Kidney (tissue), 14 donors: Measurements from ENCODE around the gene SPACA9. TPM values are rescaled to one million over a fixed set of nuclear protein-coding genes. Genes with fewer than 3 reads are reported as not detected.

Experiments used
- DNase-seq, 5 donors: peaks; one replicate each; pipeline ENCODE4 v3.0.0-alpha.2; 2013 to 2020
- FAIRE-seq: peaks from 2 replicates; lab custom pipeline; 2012; peaks lifted over from hg19 to GRCh38; lab: Jason Lieb, UNC
- H3K27ac ChIP-seq, 2 donors: one replicate each; pipeline ENCODE4 v1.7.0; 2013; ENCODE audit warnings: low read depth in 2 of 2, low read length in 2 of 2, inconsistent platforms in 1 of 2
- H3K27me3 ChIP-seq: one replicate; pipeline ENCODE4 v1.7.1; 2013; ENCODE audit warnings: low read length, inconsistent platforms; ENCODE audit not compliant: control insufficient read depth, insufficient read depth
- H3K36me3 ChIP-seq, 3 donors: one replicate each; pipeline versions ENCODE4 v1.7.0 to v1.7.1; 2013; ENCODE audit warnings: low read length in 3 of 3, control low read depth in 1 of 3, inconsistent platforms in 1 of 3; ENCODE audit not compliant: insufficient read depth in 3 of 3, control insufficient read depth in 2 of 3
- H3K4me1 ChIP-seq, 3 donors: one replicate each; pipeline versions ENCODE4 v1.7.0 to v1.7.1; 2013; ENCODE audit warnings: low read length in 3 of 3, inconsistent platforms in 1 of 3, low read depth in 1 of 3; ENCODE audit not compliant: control insufficient read depth in 2 of 3, insufficient read depth in 2 of 3
- H3K4me3 ChIP-seq, 3 donors: one replicate each; pipeline versions ENCODE4 v1.7.0 to v1.8.1; 2013; ENCODE audit warnings: low read length in 3 of 3, control low read depth in 1 of 3, inconsistent platforms in 1 of 3
- H3K9ac ChIP-seq, 3 donors: one replicate each; pipeline versions ENCODE4 v1.7.0 to v1.7.1; 2013; ENCODE audit warnings: low read length in 3 of 3, control low read depth in 1 of 3, inconsistent platforms in 1 of 3
- H3K9me3 ChIP-seq, 3 donors: one replicate each; pipeline versions ENCODE4 v1.7.0 to v1.7.1; 2013; ENCODE audit warnings: low read length in 3 of 3, control low read depth in 1 of 3, inconsistent platforms in 1 of 3; ENCODE audit not compliant: control insufficient read depth in 2 of 3, insufficient read depth in 1 of 3
- intact Hi-C: fragments of 100-400 bp; cut with DNase I; formaldehyde crosslinking; loops from one replicate; pipeline ENCODE4 v1.11.1; 2022
- polyA plus RNA-seq: library from polyadenylated mRNA; stranded (reverse); fragments of 350-450 nt; fragmentation: Illumina TruSeq; extraction: RNeasy Lipid Tissue Mini Kit (QIAGEN cat#74804); gene quantifications from one replicate; pipeline ENCODE4 v1.2.3, GENCODE V29; 2014; ENCODE audit warnings: low read depth, low replicate concordance; ENCODE audit not compliant: insufficient read depth
- total RNA-seq: library from RNA; stranded (reverse); fragmentation: NEBNext Ultra II Directional; extraction: Animal tissue kit (Norgen Biotek cat#: 25700); gene quantifications from one replicate; pipeline ENCODE4 v1.2.1, GENCODE V29; 2021
- TF ChIP-seq, protein P1 (sequence below): IDR thresholded peaks from 3 replicates; pipeline ENCODE4 v1.5.1; 2012; ENCODE audit warnings: mild to moderate bottlenecking, moderate library complexity, borderline replicate concordance; ENCODE audit not compliant: insufficient read depth; ENCODE audit errors: extremely low read depth
- donor health status: control.
- donor health status: control.
- donor health status: control.
- donor health status: control.
- donor health status: control.
- donor health status: DM: yes; HTN: yes; CAD: no.
- donor health status: Normal renal cell carcinoma (clear cell type).

The SPACA9 gene
- total and polyA plus RNA-seq, 2 donors from 2014 or later, result 8.7 to 17.1 TPM

DNA sequence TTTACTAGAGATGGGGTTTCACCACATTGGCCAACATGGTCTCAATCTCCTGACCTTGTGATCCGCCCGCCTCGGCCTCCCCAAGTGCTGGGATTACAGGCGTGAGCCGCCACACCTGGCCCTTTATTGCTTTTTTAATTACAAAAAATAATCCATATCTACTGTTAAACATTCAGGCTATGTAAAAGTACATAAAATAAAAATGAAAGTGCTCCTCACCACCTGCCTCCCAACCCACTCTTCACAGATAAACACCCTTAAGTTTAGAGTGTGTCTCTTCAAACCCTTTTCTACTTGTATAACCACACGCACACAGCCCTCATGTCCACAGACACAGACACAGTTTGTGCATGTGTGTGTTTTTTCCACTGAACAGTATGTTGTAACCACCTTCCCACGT is 49.0 kb downstream of the SPACA9 start:
- no peak overlapping the region for H3K9ac ChIP-seq
- intact Hi-C loops, result no loop called here
- H3K27ac ChIP-seq, result no peak overlapping the region
- no peaks in the 10 kb centered on the region for H3K27me3 ChIP-seq
- no peaks in the 10 kb centered on the region for H3K4me1 ChIP-seq
- DNase-seq (no peak), FAIRE-seq (no peak)
- H3K36me3 ChIP-seq, result peaks cover 14 to 40% (median 29%) of the 10 kb centered on the region in 3 donors
- TF ChIP-seq, protein P1, sequence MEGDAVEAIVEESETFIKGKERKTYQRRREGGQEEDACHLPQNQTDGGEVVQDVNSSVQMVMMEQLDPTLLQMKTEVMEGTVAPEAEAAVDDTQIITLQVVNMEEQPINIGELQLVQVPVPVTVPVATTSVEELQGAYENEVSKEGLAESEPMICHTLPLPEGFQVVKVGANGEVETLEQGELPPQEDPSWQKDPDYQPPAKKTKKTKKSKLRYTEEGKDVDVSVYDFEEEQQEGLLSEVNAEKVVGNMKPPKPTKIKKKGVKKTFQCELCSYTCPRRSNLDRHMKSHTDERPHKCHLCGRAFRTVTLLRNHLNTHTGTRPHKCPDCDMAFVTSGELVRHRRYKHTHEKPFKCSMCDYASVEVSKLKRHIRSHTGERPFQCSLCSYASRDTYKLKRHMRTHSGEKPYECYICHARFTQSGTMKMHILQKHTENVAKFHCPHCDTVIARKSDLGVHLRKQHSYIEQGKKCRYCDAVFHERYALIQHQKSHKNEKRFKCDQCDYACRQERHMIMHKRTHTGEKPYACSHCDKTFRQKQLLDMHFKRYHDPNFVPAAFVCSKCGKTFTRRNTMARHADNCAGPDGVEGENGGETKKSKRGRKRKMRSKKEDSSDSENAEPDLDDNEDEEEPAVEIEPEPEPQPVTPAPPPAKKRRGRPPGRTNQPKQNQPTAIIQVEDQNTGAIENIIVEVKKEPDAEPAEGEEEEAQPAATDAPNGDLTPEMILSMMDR, result no peak
- no peaks in the 10 kb centered on the region for H3K9me3 ChIP-seq
- no peak overlapping the region for H3K4me3 ChIP-seq

DNA sequence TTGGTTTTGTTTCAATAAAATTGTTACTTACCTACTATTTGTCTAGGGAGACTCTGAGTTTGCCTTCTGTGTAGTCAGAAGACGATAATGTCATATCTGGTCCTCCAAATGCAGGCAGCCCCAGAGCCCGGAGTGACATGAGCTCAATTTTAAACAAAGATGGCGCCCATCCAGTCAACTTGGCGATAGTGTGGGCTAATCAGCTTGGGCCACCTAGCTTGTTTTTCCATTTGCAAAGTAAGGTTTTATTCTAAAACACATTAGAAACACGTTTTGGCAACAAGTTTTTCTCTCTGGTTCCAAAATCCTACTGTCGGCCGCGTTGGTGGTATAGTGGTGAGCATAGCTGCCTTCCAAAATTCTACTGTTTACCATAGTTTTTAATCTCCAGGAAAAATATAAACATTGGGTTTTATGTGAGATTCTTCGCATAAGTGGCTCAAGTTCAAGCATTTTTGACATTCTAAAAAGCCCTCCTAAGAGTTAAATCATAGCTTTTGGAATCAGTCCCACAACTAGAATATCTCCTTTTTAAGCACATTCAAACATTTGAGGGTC is 52.6 kb downstream of the SPACA9 start:
- H3K27ac ChIP-seq, result no peak overlapping the region
- TF ChIP-seq, protein P1, result no peak
- no peaks in the 10 kb centered on the region for H3K9me3 ChIP-seq
- H3K36me3 ChIP-seq, result peaks cover 5 to 19% (median 19%) of the 10 kb centered on the region in 3 donors
- H3K9ac ChIP-seq, result no peak overlapping the region
- H3K27me3 ChIP-seq, result no peaks in the 10 kb centered on the region
- H3K4me1 ChIP-seq, result no peaks in the 10 kb centered on the region
- DNase-seq, result no peak
- intact Hi-C loops, result no loop called here
- no peak overlapping the region for H3K4me3 ChIP-seq
- no peak for FAIRE-seq

DNA sequence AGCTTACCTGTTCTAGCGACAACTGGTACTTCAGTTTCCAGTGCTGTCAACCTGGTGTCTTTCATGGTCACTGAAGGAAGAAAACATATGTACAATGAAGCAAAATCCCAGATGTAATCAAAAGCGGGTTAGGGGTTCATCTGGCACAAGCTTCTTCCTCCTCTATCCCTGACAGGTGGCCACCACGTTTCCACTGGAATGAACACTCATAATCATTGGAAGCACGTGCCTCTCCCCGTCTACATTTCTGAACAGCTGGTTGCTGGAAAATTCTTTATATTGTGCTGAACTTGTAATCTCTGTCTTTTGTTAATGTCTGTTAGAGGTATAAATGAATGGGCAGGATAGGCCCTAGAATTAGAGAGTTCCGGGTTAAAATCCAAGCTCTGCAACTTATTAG is 56.3 kb downstream of the SPACA9 start:
- TF ChIP-seq, protein P1, result no peak
- no peak for FAIRE-seq
- Histone ChIP-seq H3K4me3 (no peak overlapping the region), H3K27ac (no peak overlapping the region), H3K36me3 (peaks cover 0 to 9% (median 0%) of the 10 kb centered on the region in 3 donors), H3K9me3 (no peaks in the 10 kb centered on the region), H3K27me3 (no peaks in the 10 kb centered on the region), H3K4me1 (peaks cover 0 to 2% (median 0%) of the 10 kb centered on the region in 3 donors), H3K9ac (no peak overlapping the region)
- intact Hi-C loops, result no loop called here
- no peak for DNase-seq

DNA sequence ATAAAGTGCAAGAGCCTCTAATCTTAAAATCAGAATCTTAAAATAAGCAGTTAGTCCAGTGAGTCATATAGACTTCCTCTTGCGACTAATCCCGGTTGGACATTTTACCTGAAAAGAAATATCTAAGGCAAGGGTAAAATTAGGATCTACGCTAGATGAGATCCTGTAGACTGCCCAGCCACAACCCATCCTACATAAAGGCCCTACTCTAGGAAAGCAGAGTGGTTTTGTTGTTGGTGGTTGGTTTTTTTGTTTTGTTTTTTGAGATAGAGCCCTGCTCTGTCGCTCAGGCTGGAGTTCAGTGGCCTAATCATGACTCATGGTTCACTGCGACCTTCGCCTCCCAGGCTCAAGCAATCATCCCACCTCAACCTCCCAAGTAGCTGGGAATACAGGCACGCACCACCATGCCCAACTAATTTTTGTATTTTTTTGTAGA is 58.8 kb downstream of the SPACA9 start:
- TF ChIP-seq, protein P1, result no peak
- H3K9me3 ChIP-seq, result no peaks in the 10 kb centered on the region
- DNase-seq (no peak), FAIRE-seq (no peak)
- peaks cover 2 to 5% (median 3%) of the 10 kb centered on the region in 3 donors for H3K4me1 ChIP-seq
- H3K36me3 ChIP-seq, result peaks cover 0 to 9% (median 0%) of the 10 kb centered on the region in 3 donors
- H3K4me3 ChIP-seq, result no peak overlapping the region
- intact Hi-C loops, result no loop called here
- peak overlapping the region in 1 of 2 donors; percentile 38 for H3K27ac ChIP-seq
- H3K9ac ChIP-seq, result no peak overlapping the region
- H3K27me3 ChIP-seq, result no peaks in the 10 kb centered on the region
